Tibial nerve (tissue), 4 donors: ENCODE measurements around the gene OSBPL3.

ENCODE experiments used
- EP300 ChIP-seq, 2 donors: sonication (generic); formaldehyde crosslinking; IDR thresholded peaks; one replicate each; pipeline ENCODE4 v1.6.1; 2017; ENCODE audit warnings: antibody characterized with exemption in 2 of 2, mild to moderate bottlenecking in 1 of 2
- POLR2A ChIP-seq, 2 donors: fragments of 450-650 bp; IDR thresholded peaks; one replicate each; pipeline ENCODE4 v1.6.1; 2017; ENCODE audit warnings: antibody characterized with exemption in 2 of 2, mild to moderate bottlenecking in 2 of 2, moderate library complexity in 2 of 2
- TF ChIP-seq, protein P1 (sequence below), 5 experiments: fragments of 200-600 bp in 3 of 5; fragments of 450-650 bp in 2 of 5; sonication (generic) in 3 of 5; IDR thresholded peaks; one replicate each; pipeline ENCODE4 v1.5.1; 2016 to 2019; ENCODE audit warnings: antibody characterized with exemption in 5 of 5, mild to moderate bottlenecking in 3 of 5, moderate library complexity in 2 of 5

DNA sequence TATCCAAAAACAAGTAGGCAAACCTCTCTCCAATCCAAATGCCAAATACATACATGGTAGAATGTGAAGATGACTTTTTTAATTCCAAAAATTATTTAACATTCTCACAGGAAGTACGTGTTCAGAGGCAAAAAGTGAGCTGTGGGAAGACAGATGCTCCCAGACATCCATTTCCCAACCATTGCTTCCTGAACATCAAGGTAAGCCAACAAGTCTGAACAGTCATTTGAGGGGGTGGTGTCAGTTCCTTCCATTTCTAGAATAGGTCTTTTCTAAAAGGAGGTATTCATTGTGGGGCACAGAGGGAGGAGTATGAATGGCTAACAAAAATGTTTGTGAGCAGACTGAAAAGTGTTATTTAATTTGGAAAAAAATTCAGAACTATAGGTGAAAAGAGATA lies 49.1 kb downstream of the OSBPL3 start:
- TF ChIP-seq, protein P1, sequence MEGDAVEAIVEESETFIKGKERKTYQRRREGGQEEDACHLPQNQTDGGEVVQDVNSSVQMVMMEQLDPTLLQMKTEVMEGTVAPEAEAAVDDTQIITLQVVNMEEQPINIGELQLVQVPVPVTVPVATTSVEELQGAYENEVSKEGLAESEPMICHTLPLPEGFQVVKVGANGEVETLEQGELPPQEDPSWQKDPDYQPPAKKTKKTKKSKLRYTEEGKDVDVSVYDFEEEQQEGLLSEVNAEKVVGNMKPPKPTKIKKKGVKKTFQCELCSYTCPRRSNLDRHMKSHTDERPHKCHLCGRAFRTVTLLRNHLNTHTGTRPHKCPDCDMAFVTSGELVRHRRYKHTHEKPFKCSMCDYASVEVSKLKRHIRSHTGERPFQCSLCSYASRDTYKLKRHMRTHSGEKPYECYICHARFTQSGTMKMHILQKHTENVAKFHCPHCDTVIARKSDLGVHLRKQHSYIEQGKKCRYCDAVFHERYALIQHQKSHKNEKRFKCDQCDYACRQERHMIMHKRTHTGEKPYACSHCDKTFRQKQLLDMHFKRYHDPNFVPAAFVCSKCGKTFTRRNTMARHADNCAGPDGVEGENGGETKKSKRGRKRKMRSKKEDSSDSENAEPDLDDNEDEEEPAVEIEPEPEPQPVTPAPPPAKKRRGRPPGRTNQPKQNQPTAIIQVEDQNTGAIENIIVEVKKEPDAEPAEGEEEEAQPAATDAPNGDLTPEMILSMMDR (IDR thresholded peaks at IDR 0.05), result no peak
- TF ChIP-seq POLR2A (IDR thresholded peaks at IDR 0.05), result no peak
- TF ChIP-seq EP300 (IDR thresholded peaks at IDR 0.05), result no peak
